ENCODE results near the gene SLC12A4. TPM values are rescaled to one million over a fixed set of nuclear protein-coding genes. Genes with fewer than 3 reads are reported as not detected.

Gene SLC12A4
- total and polyA plus RNA-seq, 2 of the 13 experiments (the other 11 are each of a cell fraction or from before 2014, with no cell fraction given): 65.1 to 84.3 TPM

DNA sequence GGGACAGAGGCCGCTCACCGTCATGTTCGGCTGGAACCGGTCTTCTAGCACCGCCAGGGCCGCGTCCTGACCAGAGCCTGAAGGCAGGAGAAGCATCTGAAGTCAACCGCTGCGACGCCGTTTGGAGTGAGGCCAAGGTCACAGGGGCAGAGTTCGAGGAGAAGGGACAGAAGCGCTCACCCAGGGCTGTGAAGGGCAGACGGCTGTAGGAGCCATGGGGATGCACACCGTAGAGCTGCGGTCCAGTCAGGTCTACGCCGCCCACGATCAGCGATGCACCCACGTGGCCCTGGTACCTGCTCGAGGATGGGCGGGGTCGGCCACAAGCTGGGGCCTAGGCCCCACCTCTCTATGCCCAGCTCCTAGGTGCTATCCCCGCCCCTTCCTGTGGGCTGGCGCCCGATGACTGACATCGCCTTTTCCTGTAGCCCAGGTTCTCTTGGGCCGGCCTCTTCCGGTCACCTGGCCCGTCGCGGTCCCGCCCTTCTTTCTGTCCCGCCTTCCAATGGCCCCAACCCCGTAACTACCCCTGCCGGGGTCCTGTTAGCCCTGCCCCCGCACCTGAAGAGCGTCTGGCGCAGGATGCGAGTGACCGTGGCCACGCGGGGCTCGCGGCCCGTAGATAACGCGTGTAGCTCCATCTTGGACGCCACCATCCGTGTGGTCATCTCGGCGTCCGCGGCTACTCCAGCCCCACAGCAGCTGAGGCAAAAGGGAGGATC lies 32.9 kb downstream of the SLC12A4 start (continued):
- peak; percentile 76 for TF ChIP-seq ETV5 (CRISPR knock-in tag; IDR thresholded peaks at IDR 0.05; ENCODE audit: borderline replicate concordance)
- TF ChIP-seq RFX5 (IDR thresholded peaks at IDR 0.05; ENCODE audit: low read depth, low read length): no peak
- TF ChIP-seq, protein P1, sequence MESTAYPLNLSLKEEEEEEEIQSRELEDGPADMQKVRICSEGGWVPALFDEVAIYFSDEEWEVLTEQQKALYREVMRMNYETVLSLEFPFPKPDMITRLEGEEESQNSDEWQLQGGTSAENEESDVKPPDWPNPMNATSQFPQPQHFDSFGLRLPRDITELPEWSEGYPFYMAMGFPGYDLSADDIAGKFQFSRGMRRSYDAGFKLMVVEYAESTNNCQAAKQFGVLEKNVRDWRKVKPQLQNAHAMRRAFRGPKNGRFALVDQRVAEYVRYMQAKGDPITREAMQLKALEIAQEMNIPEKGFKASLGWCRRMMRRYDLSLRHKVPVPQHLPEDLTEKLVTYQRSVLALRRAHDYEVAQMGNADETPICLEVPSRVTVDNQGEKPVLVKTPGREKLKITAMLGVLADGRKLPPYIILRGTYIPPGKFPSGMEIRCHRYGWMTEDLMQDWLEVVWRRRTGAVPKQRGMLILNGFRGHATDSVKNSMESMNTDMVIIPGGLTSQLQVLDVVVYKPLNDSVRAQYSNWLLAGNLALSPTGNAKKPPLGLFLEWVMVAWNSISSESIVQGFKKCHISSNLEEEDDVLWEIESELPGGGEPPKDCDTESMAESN (CRISPR knock-in tag; conservative IDR thresholded peaks at IDR 0.05): peak; percentile 93
- TF ChIP-seq MLLT10 (CRISPR knock-in tag; IDR thresholded peaks at IDR 0.05): no peak
- no peak; the same call in none of the 2 replicates for TF ChIP-seq ZNF564 (CRISPR knock-in tag; IDR thresholded peaks at IDR 0.05)
- peak; percentile 82; the same call in 1 of the 2 replicates for TF ChIP-seq DMTF1 (CRISPR knock-in tag; IDR thresholded peaks at IDR 0.05)
- peak; percentile 99; the same call in 1 of the 2 replicates for TF ChIP-seq TBP (CRISPR knock-in tag; IDR thresholded peaks at IDR 0.05)
- 0 out of 2 replicates have a peak, but pooled peaks have one; percentile 13 for TF ChIP-seq ZNF263 (CRISPR knock-in tag; IDR thresholded peaks at IDR 0.05)
- TF ChIP-seq IKZF1 (IDR thresholded peaks at IDR 0.05): no peak
- peak; percentile 28 for TF ChIP-seq GATAD2A (CRISPR knock-in tag; IDR thresholded peaks at IDR 0.05)
- TF ChIP-seq, protein P2, sequence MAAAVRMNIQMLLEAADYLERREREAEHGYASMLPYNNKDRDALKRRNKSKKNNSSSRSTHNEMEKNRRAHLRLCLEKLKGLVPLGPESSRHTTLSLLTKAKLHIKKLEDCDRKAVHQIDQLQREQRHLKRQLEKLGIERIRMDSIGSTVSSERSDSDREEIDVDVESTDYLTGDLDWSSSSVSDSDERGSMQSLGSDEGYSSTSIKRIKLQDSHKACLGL (CRISPR knock-in tag; IDR thresholded peaks at IDR 0.05): peak; percentile 100
- TF ChIP-seq ZNF562 (CRISPR knock-in tag; IDR thresholded peaks at IDR 0.05; ENCODE audit: borderline replicate concordance): no peak
- TF ChIP-seq BRCA1 (CRISPR knock-in tag; IDR thresholded peaks at IDR 0.05): peak; percentile 79; the same call in 1 of the 2 replicates
- TF ChIP-seq CBFB (CRISPR knock-in tag; IDR thresholded peaks at IDR 0.05): peak; percentile 15; the same call in 1 of the 2 replicates
- no peak for TF ChIP-seq MAFF (IDR thresholded peaks at IDR 0.05; ENCODE audit: low read depth, low read length)
- TF ChIP-seq, protein P3, sequence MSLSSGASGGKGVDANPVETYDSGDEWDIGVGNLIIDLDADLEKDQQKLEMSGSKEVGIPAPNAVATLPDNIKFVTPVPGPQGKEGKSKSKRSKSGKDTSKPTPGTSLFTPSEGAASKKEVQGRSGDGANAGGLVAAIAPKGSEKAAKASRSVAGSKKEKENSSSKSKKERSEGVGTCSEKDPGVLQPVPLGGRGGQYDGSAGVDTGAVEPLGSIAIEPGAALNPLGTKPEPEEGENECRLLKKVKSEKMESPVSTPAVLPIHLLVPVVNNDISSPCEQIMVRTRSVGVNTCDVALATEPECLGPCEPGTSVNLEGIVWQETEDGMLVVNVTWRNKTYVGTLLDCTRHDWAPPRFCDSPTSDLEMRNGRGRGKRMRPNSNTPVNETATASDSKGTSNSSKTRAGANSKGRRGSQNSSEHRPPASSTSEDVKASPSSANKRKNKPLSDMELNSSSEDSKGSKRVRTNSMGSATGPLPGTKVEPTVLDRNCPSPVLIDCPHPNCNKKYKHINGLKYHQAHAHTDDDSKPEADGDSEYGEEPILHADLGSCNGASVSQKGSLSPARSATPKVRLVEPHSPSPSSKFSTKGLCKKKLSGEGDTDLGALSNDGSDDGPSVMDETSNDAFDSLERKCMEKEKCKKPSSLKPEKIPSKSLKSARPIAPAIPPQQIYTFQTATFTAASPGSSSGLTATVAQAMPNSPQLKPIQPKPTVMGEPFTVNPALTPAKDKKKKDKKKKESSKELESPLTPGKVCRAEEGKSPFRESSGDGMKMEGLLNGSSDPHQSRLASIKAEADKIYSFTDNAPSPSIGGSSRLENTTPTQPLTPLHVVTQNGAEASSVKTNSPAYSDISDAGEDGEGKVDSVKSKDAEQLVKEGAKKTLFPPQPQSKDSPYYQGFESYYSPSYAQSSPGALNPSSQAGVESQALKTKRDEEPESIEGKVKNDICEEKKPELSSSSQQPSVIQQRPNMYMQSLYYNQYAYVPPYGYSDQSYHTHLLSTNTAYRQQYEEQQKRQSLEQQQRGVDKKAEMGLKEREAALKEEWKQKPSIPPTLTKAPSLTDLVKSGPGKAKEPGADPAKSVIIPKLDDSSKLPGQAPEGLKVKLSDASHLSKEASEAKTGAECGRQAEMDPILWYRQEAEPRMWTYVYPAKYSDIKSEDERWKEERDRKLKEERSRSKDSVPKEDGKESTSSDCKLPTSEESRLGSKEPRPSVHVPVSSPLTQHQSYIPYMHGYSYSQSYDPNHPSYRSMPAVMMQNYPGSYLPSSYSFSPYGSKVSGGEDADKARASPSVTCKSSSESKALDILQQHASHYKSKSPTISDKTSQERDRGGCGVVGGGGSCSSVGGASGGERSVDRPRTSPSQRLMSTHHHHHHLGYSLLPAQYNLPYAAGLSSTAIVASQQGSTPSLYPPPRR (CRISPR knock-in tag; IDR thresholded peaks at IDR 0.05; ENCODE audit: borderline replicate concordance): peak; percentile 48
- TF ChIP-seq MTERF4 (CRISPR knock-in tag; IDR thresholded peaks at IDR 0.05): peak; percentile 98; the same call in 1 of the 2 replicates
- peak; percentile 76; the same call in 1 of the 2 replicates for TF ChIP-seq FOXM1 (CRISPR knock-in tag; IDR thresholded peaks at IDR 0.05)
